GM10266 (cell line): ENCODE measurements around the gene LDLRAD4.

Experiments used
- DNase-seq: peaks from one replicate; pipeline ENCODE4 v3.0.0; 2012; ENCODE audit errors: extremely low spot score
- CTCF ChIP-seq: IDR thresholded peaks from 2 replicates; pipeline ENCODE4 v1.5.1; 2012; ENCODE audit warnings: mild to moderate bottlenecking, low read depth; ENCODE audit not compliant: control insufficient read depth, insufficient read depth; ENCODE audit errors: missing control alignments

Gene LDLRAD4

DNA sequence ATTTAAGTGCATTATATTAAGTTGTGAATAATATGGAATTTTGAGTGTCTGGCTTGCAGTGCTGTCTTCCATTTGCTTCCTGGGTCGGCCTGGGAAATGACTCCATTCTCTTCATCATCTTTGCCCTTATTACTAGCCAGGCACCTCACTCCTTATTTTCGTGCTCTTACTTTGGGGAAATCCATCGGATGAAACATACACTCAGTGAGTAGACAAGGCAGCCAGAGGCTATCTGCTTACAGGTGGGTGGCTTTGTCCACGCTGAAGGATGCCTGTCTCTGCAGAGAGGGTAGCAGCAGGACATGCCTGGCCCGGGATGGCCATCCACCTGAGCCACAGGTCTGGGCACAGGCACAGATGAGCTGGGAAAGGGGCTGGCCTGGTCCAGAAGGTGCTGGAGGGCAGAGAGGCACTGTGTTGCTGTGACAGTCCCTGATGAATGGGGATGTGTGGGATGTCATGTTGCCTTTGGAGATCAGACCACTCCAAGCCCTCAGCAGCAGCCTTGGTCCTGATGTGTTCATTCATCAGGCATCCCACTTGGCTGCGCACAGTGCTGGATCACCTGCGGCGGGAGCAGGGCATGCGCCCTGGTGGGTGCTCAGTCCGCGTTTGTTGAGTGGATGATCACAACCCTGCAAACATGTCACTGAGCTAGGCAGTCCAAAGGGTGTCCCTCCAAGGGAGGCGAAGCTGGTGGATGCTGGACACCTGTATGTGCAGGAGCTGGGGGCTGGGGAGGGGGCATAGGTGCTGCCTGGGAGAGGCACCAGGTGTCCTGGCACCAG lies 236.0 kb downstream of the LDLRAD4 start:
- DNase-seq, result no peak
- TF ChIP-seq CTCF, result no peak

GRCh38 chr18:13455471-13455870 lies 236.9 kb downstream of the LDLRAD4 start:
- no peak for DNase-seq
- no peak for TF ChIP-seq CTCF

DNA sequence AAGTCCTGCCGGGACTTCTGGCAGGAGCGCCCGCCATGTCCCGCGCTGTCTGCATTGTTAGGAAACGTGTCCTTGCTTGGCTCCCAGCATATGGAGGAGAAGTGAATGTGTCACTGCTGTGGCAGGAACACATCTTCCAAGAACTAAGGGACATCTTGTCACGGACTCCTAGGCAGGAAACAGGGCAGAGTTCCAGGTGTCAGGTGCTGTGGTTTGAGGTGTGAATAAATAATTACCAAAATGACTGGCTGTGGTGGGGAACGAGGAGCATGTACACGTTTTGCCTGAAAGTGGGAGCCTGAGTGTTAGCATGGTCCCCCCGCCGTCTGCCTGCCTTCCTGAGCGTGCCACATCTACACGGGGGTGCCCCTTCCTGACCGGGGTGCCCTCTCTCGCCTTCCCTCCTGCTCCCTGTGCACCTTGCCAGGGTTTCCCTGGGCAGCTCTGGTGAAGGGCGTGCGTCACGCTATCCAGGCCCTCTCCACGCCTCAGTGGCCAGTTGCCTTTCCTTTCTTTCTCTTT lies 237.5 kb downstream of the LDLRAD4 start:
- TF ChIP-seq CTCF, result no peak
- peak; percentile 32 for DNase-seq

GRCh38 chr18:13456736-13457271 lies 238.2 kb downstream of the LDLRAD4 start:
- DNase-seq, result no peak
- TF ChIP-seq CTCF, result no peak

GRCh38 chr18:13457327-13457726 lies 238.8 kb downstream of the LDLRAD4 start:
- no peak for DNase-seq

DNA sequence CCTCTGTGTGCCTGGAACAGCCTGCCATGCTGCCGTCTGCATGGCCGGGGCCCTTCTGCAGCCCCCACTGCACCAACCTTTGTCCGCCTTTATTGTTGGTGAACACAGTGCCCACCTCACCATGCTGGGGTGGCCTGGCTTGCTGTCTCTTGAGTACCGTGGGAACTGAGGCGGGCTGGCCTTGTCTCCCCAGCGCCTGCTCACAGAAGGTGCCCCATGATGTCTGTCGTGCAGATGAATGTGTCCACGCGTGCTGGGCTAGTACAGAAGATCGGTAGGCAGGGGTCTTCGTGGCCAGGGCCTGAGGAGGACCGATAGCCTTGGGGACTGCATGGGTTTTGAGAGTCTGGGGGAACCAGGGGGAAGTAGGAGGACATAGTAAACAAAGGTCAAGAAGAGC lies 242.4 kb downstream of the LDLRAD4 start:
- no peak for DNase-seq
- TF ChIP-seq CTCF, result no peak

More at GRCh38 chr18:13457327-13457726, 238.8 kb downstream of the LDLRAD4 start:
- no peak for TF ChIP-seq CTCF

- DNase-seq, result no peak
- TF ChIP-seq CTCF, result no peak
These were observed 242.9 kb downstream of the LDLRAD4 start for GRCh38 chr18:13461469-13461868.
